Thoracic aorta (tissue), 2 donors: ENCODE results near the gene ANXA6. TPM values are rescaled to one million over a fixed set of nuclear protein-coding genes. Genes with fewer than 3 reads are reported as not detected.

ENCODE experiments used
- ATAC-seq: fragments of 150-250 bp; one replicate; pipeline ENCODE4 v1.8.0; 2017; ENCODE audit warnings: low read depth; ENCODE audit not compliant: insufficient number of reproducible peaks, low FRiP score
- DNase-seq: peaks from one replicate; pipeline ENCODE4 v3.0.0-alpha.2; 2020; ENCODE audit warnings: low spot score
- H3K27ac ChIP-seq, 2 donors: fragments of 200-600 bp; sonication (generic); 1 replicate in 1 of 2; 2 replicates in 1 of 2; pipeline ENCODE4 v1.5.1; 2016; ENCODE audit warnings: mild to moderate bottlenecking in 2 of 2, moderate library complexity in 2 of 2
- H3K27me3 ChIP-seq: fragments of 200-600 bp; sonication (generic); replicated peaks from 2 replicates; pipeline ENCODE4 v1.6.0; 2016; ENCODE audit warnings: mild to moderate bottlenecking; ENCODE audit not compliant: insufficient read depth
- H3K36me3 ChIP-seq: fragments of 200-600 bp; sonication (generic); one replicate; pipeline ENCODE4 v1.5.1; 2016
- H3K4me1 ChIP-seq, 2 donors: fragments of 200-600 bp; sonication (generic); 1 replicate in 1 of 2; 2 replicates in 1 of 2; pipeline versions ENCODE4 v1.5.1 to v1.6.0; 2016; ENCODE audit warnings: low read depth in 2 of 2, mild to moderate bottlenecking in 1 of 2; ENCODE audit not compliant: control insufficient read depth in 1 of 2
- H3K4me3 ChIP-seq: fragments of 200-600 bp; sonication (generic); 2 replicates; pipeline ENCODE4 v1.5.1; 2016; ENCODE audit warnings: mild to moderate bottlenecking
- H3K9me3 ChIP-seq: fragments of 200-600 bp; sonication (generic); 2 replicates; pipeline ENCODE4 v1.5.1; 2016
- CTCF ChIP-seq: fragments of 200-600 bp; sonication (generic); IDR thresholded peaks from one replicate; pipeline ENCODE4 v1.5.1; 2019; ENCODE audit warnings: antibody characterized with exemption
- total RNA-seq, 2 donors: library from RNA; depleted of rRNA; stranded (reverse); fragments of >200 nt; gene quantifications; one replicate each; pipeline versions ENCODE4 v1.1.0 to v1.2.3, GENCODE V29; 2016

Gene ANXA6
- total RNA-seq, 2 donors from 2014 or later: 207 to 349 TPM

GRCh38 chr5:151123897-151124751 is 33.5 kb downstream of the ANXA6 start:
- no peak overlapping the region for H3K4me3 ChIP-seq
- no peak for DNase-seq
- H3K27ac ChIP-seq: peak overlapping the region; percentile 49 to 60
- peaks cover 0 to 17% of the 10 kb centered on the region in 2 donors for H3K4me1 ChIP-seq
- TF ChIP-seq CTCF: no peak
- peak; percentile 54 for ATAC-seq
- H3K36me3 ChIP-seq: peaks cover 57% of the 10 kb centered on the region
- H3K9me3 ChIP-seq: no peaks in the 10 kb centered on the region
- H3K27me3 ChIP-seq: no peaks in the 10 kb centered on the region

GRCh38 chr5:151122828-151123227 is 34.8 kb downstream of the ANXA6 start:
- ATAC-seq: no peak
- Histone ChIP-seq H3K9me3 (no peaks in the 10 kb centered on the region), H3K4me3 (no peak overlapping the region), H3K36me3 (peaks cover 56% of the 10 kb centered on the region), H3K27ac (peak overlapping the region in 1 of 2 donors; percentile 49), H3K4me1 (peaks cover 0 to 17% of the 10 kb centered on the region in 2 donors), H3K27me3 (no peaks in the 10 kb centered on the region)
- TF ChIP-seq CTCF: no peak
- no peak for DNase-seq

- Histone ChIP-seq H3K27ac (peak overlapping the region in 1 of 2 donors; percentile 41), H3K4me1 (peaks cover 0 to 17% of the 10 kb centered on the region in 2 donors), H3K27me3 (no peaks in the 10 kb centered on the region), H3K36me3 (peaks cover 59% of the 10 kb centered on the region), H3K9me3 (no peaks in the 10 kb centered on the region), H3K4me3 (no peak overlapping the region)
- ATAC-seq: no peak
- no peak for TF ChIP-seq CTCF
- DNase-seq: no peak
These were observed 35.9 kb downstream of the ANXA6 start for GRCh38 chr5:151121665-151122064.

GRCh38 chr5:151121095-151121494 is 36.5 kb downstream of the ANXA6 start:
- no peaks in the 10 kb centered on the region for H3K27me3 ChIP-seq
- DNase-seq (no peak), ATAC-seq (no peak)
- TF ChIP-seq CTCF: no peak
- H3K9me3 ChIP-seq: no peaks in the 10 kb centered on the region
- H3K4me3 ChIP-seq: no peak overlapping the region
- H3K27ac ChIP-seq: peak overlapping the region in 1 of 2 donors; percentile 41
- peaks cover 0 to 17% of the 10 kb centered on the region in 2 donors for H3K4me1 ChIP-seq
- peaks cover 59% of the 10 kb centered on the region for H3K36me3 ChIP-seq

- Histone ChIP-seq H3K9me3 (no peaks in the 10 kb centered on the region), H3K27ac (peak overlapping the region in 1 of 2 donors; percentile 3), H3K36me3 (peaks cover 59% of the 10 kb centered on the region), H3K4me3 (no peak overlapping the region), H3K4me1 (peaks cover 0 to 8% of the 10 kb centered on the region in 2 donors), H3K27me3 (no peaks in the 10 kb centered on the region)
- no peak for TF ChIP-seq CTCF
- no peak for ATAC-seq
- no peak for DNase-seq
These were observed 38.5 kb downstream of the ANXA6 start for GRCh38 chr5:151118913-151119575.
